ENCODE data around the gene STXBP3. TPM values are rescaled to one million over a fixed set of nuclear protein-coding genes. Genes with fewer than 3 reads are reported as not detected.

The STXBP3 gene
- total RNA-seq, 1 experiment from 2014 or later: 34.1 TPM

DNA sequence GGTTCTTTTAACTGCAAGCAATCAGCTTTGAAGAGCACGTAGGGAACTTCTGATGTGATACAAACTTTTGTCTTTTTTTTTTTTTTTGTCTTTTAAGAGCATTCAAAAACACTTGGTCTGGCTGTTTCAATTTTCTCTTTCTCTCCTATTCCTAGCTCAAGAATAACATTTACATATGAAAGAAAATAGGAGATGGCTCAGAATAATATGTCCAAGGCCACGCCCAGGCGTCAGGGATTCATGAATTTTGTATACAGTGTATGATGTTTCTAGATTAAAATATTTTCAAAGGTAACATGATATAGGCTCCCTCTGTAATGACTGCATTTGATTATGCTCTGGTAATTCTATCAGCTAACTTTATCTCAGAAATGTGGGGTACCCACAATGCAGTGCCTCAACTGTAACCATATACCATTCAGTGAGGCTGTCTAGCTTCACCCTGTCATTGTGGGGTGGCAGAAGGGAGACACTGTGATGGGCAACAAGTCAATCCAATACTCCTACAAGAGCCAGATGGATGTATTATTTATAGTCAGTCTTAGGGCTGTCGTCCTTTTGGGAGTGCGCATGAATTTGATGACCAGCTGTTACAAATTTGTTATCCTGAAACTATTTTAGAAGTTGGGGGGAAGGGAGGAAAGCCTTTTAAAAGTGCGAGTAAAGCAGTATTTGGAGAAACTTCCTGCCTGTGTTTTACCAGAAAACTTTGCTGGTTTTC, 111.9 kb downstream of the STXBP3 start:
- H3K18ac ChIP-seq (ENCODE audit: insufficient read length, low read depth, low read length): no peak overlapping the region
- no peak overlapping the region for H4K8ac ChIP-seq (replicated peaks; ENCODE audit: insufficient read length, low read depth, low read length)
- no peak overlapping the region for H3K4me2 ChIP-seq (ENCODE audit: insufficient read depth, insufficient read length, low read length)
- H2BK120ac ChIP-seq (ENCODE audit: low read depth, low read length, poor library complexity, severe bottlenecking): no peak overlapping the region
- no peaks in the 10 kb centered on the region for H3K9me3 ChIP-seq (ENCODE audit: control insufficient read depth, low read depth, low read length)
- H3K14ac ChIP-seq (ENCODE audit: insufficient read depth, low read length): no peak overlapping the region
- no peak overlapping the region for H3K27ac ChIP-seq (ENCODE audit: insufficient read length, low read depth, low read length)
- no peaks in the 10 kb centered on the region for H3K23me2 ChIP-seq (ENCODE audit: insufficient read length, low read depth, low read length, poor library complexity, severe bottlenecking)
- no CpG with 5 or more reads among the region's 6 CpGs for whole genome bisulfite sequencing (ENCODE audit: extremely low coverage, insufficient read length, low lambda C conversion rate)
- no peak overlapping the region for H2BK20ac ChIP-seq (ENCODE audit: low read depth, low read length, poor library complexity, severe bottlenecking)
- H2AK5ac ChIP-seq (ENCODE audit: insufficient read length, low read length): no peak overlapping the region
- H2BK5ac ChIP-seq (ENCODE audit: insufficient read length, low read length): no peak overlapping the region
- H4K20me1 ChIP-seq (ENCODE audit: control insufficient read depth, insufficient read depth, insufficient read length): no peaks in the 10 kb centered on the region
- H3K79me1 ChIP-seq (ENCODE audit: insufficient read depth, low read depth, low read length, poor library complexity, severe bottlenecking): no peaks in the 10 kb centered on the region
- no peak overlapping the region for H3K4me3 Mint-ChIP-seq
- H3K23ac ChIP-seq (ENCODE audit: insufficient read length, low read depth, low read length): no peak overlapping the region
- peaks cover 9 to 12% of the 10 kb centered on the region in 2 experiments for H3K4me1 Mint-ChIP-seq
- no peak overlapping the region for H3K9ac ChIP-seq (ENCODE audit: extremely low read depth, insufficient read length, low read length)
- H2BK12ac ChIP-seq (ENCODE audit: insufficient read length, low read depth, low read length): no peak overlapping the region
- no peak for DNase-seq
- no peaks in the 10 kb centered on the region for H3K79me2 ChIP-seq (ENCODE audit: insufficient read depth, low read length)
- no peaks in the 10 kb centered on the region for H3K4me1 ChIP-seq (ENCODE audit: insufficient read depth, low read length)
- no peaks in the 10 kb centered on the region for H3K27me3 Mint-ChIP-seq (ENCODE audit: low read depth)
- no peak overlapping the region for H2BK15ac ChIP-seq (ENCODE audit: low read depth, low read length)
- no peak overlapping the region for H3K4ac ChIP-seq (ENCODE audit: low read depth, low read length)
- no peaks in the 10 kb centered on the region for H3K9me3 Mint-ChIP-seq
- H2AFZ ChIP-seq (ENCODE audit: low read length): no peak overlapping the region
- H3K27me3 ChIP-seq (ENCODE audit: insufficient read depth, low read length): no peaks in the 10 kb centered on the region
- H3K56ac ChIP-seq (ENCODE audit: insufficient read length, low read depth, low read length): no peak overlapping the region
- H3K36me3 Mint-ChIP-seq (ENCODE audit: insufficient read depth in 1 of 3, low read depth in 3 of 3): no peaks in the 10 kb centered on the region
- no peak overlapping the region for H3T11ph ChIP-seq (ENCODE audit: low read length)
- H4K91ac ChIP-seq (ENCODE audit: insufficient read length, low read depth, low read length): no peak overlapping the region
- TF ChIP-seq, protein P1, sequence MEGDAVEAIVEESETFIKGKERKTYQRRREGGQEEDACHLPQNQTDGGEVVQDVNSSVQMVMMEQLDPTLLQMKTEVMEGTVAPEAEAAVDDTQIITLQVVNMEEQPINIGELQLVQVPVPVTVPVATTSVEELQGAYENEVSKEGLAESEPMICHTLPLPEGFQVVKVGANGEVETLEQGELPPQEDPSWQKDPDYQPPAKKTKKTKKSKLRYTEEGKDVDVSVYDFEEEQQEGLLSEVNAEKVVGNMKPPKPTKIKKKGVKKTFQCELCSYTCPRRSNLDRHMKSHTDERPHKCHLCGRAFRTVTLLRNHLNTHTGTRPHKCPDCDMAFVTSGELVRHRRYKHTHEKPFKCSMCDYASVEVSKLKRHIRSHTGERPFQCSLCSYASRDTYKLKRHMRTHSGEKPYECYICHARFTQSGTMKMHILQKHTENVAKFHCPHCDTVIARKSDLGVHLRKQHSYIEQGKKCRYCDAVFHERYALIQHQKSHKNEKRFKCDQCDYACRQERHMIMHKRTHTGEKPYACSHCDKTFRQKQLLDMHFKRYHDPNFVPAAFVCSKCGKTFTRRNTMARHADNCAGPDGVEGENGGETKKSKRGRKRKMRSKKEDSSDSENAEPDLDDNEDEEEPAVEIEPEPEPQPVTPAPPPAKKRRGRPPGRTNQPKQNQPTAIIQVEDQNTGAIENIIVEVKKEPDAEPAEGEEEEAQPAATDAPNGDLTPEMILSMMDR (conservative IDR thresholded peaks at IDR 0.05): no peak
- no peak overlapping the region for H3K27ac Mint-ChIP-seq
- H4K5ac ChIP-seq (ENCODE audit: insufficient read length, low read depth, low read length): no peak overlapping the region

Other genes starting within 250 kb of the STXBP3 start
- 16.9 and 17.0 TPM in 2 replicates for gene EEIG2, start 186.6 kb upstream of the STXBP3 start, total RNA-seq (2021)
- 6.2 and 6.6 TPM in 2 replicates for gene HENMT1, start 85.6 kb upstream of the STXBP3 start, total RNA-seq (2021)
- 60.0 and 60.1 TPM in 2 replicates for gene PRPF38B, start 54.4 kb upstream of the STXBP3 start, total RNA-seq (2021)
- 0.11 and 0.13 TPM in 2 replicates for gene FNDC7, start 33.8 kb upstream of the STXBP3 start, total RNA-seq (2021)
- gene AKNAD1, start 110.4 kb downstream of the STXBP3 start, total RNA-seq (2021): not detected in 2 replicates
- gene GPSM2, start 130.3 kb downstream of the STXBP3 start, total RNA-seq (2021): 5.2 and 6.4 TPM in 2 replicates
- gene CLCC1, start 216.8 kb downstream of the STXBP3 start, total RNA-seq (2021): 18.2 and 18.8 TPM in 2 replicates